Keratinocyte (primary cell): ENCODE data around the gene MBNL3.

Experiments
- EZH2 ChIP-seq: IDR thresholded peaks from one replicate; pipeline ENCODE4 v1.6.1; 2012; ENCODE audit warnings: inconsistent platforms, mild to moderate bottlenecking, low read length, moderate library complexity
- TF ChIP-seq, protein P1 (sequence below), 3 experiments: IDR thresholded peaks in 1 of 3; conservative IDR thresholded peaks in 1 of 3; optimal IDR thresholded peaks in 1 of 3; 2 replicates in 2 of 3; 3 replicates in 1 of 3; pipeline versions ENCODE3 to v1.5.1; 2011; ENCODE audit warnings: low read length in 3 of 3, mild to moderate bottlenecking in 3 of 3, moderate library complexity in 2 of 3, control low read depth in 1 of 3, inconsistent platforms in 1 of 3; ENCODE audit not compliant: insufficient read depth in 2 of 3; ENCODE audit errors: extremely low read depth in 1 of 3

DNA sequence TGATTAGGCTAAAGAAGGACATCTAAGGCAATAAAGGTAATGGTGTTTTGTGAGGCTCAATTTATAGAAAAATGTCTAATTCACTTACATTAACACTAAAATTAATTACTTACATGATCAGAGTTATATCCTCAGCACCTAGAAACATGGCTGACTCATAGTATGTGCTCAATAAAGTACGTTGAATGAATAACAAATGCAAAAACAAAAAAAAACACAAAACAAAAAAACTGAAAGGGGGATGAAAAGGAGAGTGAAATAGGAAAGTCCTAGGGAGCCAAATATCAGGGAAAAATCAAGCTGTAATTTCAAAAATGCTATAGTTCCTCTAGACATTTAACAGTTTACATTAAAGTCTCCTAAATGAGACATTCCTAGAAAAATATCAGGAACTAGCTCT lies 18.7 kb downstream of the MBNL3 start:
- TF ChIP-seq, protein P1, sequence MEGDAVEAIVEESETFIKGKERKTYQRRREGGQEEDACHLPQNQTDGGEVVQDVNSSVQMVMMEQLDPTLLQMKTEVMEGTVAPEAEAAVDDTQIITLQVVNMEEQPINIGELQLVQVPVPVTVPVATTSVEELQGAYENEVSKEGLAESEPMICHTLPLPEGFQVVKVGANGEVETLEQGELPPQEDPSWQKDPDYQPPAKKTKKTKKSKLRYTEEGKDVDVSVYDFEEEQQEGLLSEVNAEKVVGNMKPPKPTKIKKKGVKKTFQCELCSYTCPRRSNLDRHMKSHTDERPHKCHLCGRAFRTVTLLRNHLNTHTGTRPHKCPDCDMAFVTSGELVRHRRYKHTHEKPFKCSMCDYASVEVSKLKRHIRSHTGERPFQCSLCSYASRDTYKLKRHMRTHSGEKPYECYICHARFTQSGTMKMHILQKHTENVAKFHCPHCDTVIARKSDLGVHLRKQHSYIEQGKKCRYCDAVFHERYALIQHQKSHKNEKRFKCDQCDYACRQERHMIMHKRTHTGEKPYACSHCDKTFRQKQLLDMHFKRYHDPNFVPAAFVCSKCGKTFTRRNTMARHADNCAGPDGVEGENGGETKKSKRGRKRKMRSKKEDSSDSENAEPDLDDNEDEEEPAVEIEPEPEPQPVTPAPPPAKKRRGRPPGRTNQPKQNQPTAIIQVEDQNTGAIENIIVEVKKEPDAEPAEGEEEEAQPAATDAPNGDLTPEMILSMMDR (optimal IDR thresholded peaks at IDR 0.05 in 1 of 3, IDR thresholded peaks at IDR 0.05 in 1 of 3, conservative IDR thresholded peaks at IDR 0.05 in 1 of 3; ENCODE audit: extremely low read depth in 1 of 3, insufficient read depth in 2 of 3, low read length in 3 of 3), result no peak
- no peak for TF ChIP-seq EZH2
